ENCODE data around the gene ABCA13.

DNA sequence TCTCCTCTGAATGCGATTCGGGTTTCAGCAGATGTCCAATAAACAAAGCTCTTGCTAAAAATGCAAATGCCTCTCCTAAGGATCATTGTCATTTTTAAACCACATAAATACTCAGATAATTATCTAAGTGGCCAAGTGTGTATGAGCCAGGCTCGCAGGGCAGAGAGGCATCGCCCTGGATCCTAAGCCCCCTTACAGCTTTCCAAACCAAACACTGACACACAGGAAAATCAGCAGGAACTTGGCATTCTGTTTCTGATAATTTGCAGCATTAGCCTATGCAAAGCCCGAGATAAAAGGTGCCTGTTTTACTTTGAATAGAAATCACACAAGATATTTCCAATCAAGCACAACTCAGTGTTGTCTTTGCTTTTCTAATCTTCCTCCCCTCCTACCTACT, 134.4 kb downstream of the ABCA13 start:
- no peak for TF ChIP-seq EZH2 (IDR thresholded peaks at IDR 0.05; ENCODE audit: low read depth)
- TF ChIP-seq, protein P1, sequence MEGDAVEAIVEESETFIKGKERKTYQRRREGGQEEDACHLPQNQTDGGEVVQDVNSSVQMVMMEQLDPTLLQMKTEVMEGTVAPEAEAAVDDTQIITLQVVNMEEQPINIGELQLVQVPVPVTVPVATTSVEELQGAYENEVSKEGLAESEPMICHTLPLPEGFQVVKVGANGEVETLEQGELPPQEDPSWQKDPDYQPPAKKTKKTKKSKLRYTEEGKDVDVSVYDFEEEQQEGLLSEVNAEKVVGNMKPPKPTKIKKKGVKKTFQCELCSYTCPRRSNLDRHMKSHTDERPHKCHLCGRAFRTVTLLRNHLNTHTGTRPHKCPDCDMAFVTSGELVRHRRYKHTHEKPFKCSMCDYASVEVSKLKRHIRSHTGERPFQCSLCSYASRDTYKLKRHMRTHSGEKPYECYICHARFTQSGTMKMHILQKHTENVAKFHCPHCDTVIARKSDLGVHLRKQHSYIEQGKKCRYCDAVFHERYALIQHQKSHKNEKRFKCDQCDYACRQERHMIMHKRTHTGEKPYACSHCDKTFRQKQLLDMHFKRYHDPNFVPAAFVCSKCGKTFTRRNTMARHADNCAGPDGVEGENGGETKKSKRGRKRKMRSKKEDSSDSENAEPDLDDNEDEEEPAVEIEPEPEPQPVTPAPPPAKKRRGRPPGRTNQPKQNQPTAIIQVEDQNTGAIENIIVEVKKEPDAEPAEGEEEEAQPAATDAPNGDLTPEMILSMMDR (conservative IDR thresholded peaks at IDR 0.05), result no peak

Data from PC-9 (cell line).